Tibial nerve (tissue), 4 donors: ENCODE data around the gene CD180. TPM values are rescaled to one million over a fixed set of nuclear protein-coding genes. Genes with fewer than 3 reads are reported as not detected.

Source experiments
- DNase-seq, 2 donors: peaks; one replicate each; pipeline ENCODE4 v3.0.0-alpha.2; 2019; ENCODE audit warnings: low spot score in 2 of 2
- H3K27ac ChIP-seq, 4 donors: fragments of 200-600 bp; sonication (generic) in 3 of 4; one replicate each; pipeline ENCODE4 v1.5.1; 2017 to 2019; ENCODE audit warnings: mild to moderate bottlenecking in 1 of 4
- H3K27me3 ChIP-seq, 2 donors: fragments of 200-600 bp; sonication (generic) in 1 of 2; one replicate each; pipeline versions ENCODE4 v1.5.1 to v1.6.0; 2017 to 2019
- H3K36me3 ChIP-seq, 3 donors: fragments of 200-600 bp; sonication (generic); one replicate each; pipeline ENCODE4 v1.5.1; 2018 to 2019
- H3K4me1 ChIP-seq, 4 donors: fragments of 200-600 bp; sonication (generic) in 3 of 4; one replicate each; pipeline ENCODE4 v1.5.1; 2017 to 2019
- H3K4me3 ChIP-seq, 4 donors: fragments of 200-600 bp; sonication (generic) in 3 of 4; one replicate each; pipeline ENCODE4 v1.5.1; 2017 to 2019; ENCODE audit warnings: mild to moderate bottlenecking in 1 of 4, moderate library complexity in 1 of 4
- H3K9me3 ChIP-seq, 4 donors: fragments of 200-600 bp; sonication (generic) in 3 of 4; one replicate each; pipeline ENCODE4 v1.5.1; 2017 to 2019
- EP300 ChIP-seq, 2 donors: sonication (generic); formaldehyde crosslinking; IDR thresholded peaks; one replicate each; pipeline ENCODE4 v1.6.1; 2017; ENCODE audit warnings: antibody characterized with exemption in 2 of 2, mild to moderate bottlenecking in 1 of 2
- POLR2A ChIP-seq, 2 donors: fragments of 450-650 bp; IDR thresholded peaks; one replicate each; pipeline ENCODE4 v1.6.1; 2017; ENCODE audit warnings: antibody characterized with exemption in 2 of 2, mild to moderate bottlenecking in 2 of 2, moderate library complexity in 2 of 2
- WGBS, 2 donors: methylation state at CpG; one replicate each; pipeline ENCODE4 v1.1.5; 2018; 5-methylcytosine and 5-hydroxymethylcytosine counted together
- total RNA-seq, 4 donors: library from RNA; depleted of rRNA; stranded (reverse); fragments of >200 nt; gene quantifications; one replicate each; pipeline ENCODE4 v1.1.0, GENCODE V29; 2016
- TF ChIP-seq, protein P1 (sequence below), 5 experiments: fragments of 200-600 bp in 3 of 5; fragments of 450-650 bp in 2 of 5; sonication (generic) in 3 of 5; IDR thresholded peaks; one replicate each; pipeline ENCODE4 v1.5.1; 2016 to 2019; ENCODE audit warnings: antibody characterized with exemption in 5 of 5, mild to moderate bottlenecking in 3 of 5, moderate library complexity in 2 of 5

Gene CD180
- total RNA-seq, 4 donors from 2014 or later, result 0.21 to 2.7 (median 0.52) TPM

DNA sequence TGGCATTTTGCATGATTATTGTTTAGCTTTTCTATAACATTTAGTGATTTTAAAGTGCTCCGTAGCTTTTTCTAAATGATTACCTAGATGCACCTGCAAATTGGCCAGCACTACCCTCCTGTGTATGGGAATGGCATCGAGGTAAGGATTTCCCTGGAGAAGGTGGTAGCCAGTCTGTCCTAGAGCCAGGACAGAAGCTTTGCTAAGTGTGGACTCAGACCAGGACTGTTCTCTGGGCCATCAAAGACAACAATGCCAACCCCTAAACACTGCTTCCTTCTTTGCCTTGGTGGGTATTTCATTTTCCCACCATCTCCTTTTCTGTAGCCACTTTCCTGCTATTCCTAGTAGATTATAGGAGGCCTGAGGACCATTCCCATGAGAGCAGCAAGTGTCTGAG is 53.0 kb downstream of the CD180 start:
- Histone ChIP-seq H3K4me3 (no peak overlapping the region), H3K36me3 (peaks cover 0 to 31% (median 5%) of the 10 kb centered on the region in 3 donors), H3K9me3 (no peaks in the 10 kb centered on the region), H3K4me1 (no peaks in the 10 kb centered on the region), H3K27me3 (no peaks in the 10 kb centered on the region), H3K27ac (no peak overlapping the region)
- no peak for TF ChIP-seq POLR2A (IDR thresholded peaks at IDR 0.05)
- TF ChIP-seq, protein P1, sequence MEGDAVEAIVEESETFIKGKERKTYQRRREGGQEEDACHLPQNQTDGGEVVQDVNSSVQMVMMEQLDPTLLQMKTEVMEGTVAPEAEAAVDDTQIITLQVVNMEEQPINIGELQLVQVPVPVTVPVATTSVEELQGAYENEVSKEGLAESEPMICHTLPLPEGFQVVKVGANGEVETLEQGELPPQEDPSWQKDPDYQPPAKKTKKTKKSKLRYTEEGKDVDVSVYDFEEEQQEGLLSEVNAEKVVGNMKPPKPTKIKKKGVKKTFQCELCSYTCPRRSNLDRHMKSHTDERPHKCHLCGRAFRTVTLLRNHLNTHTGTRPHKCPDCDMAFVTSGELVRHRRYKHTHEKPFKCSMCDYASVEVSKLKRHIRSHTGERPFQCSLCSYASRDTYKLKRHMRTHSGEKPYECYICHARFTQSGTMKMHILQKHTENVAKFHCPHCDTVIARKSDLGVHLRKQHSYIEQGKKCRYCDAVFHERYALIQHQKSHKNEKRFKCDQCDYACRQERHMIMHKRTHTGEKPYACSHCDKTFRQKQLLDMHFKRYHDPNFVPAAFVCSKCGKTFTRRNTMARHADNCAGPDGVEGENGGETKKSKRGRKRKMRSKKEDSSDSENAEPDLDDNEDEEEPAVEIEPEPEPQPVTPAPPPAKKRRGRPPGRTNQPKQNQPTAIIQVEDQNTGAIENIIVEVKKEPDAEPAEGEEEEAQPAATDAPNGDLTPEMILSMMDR (IDR thresholded peaks at IDR 0.05), result no peak
- no peak for TF ChIP-seq EP300 (IDR thresholded peaks at IDR 0.05)
- DNase-seq, result no peak
- 94% methylated on average over 2 of the region's 2 CpGs for WGBS, 2 donors

DNA sequence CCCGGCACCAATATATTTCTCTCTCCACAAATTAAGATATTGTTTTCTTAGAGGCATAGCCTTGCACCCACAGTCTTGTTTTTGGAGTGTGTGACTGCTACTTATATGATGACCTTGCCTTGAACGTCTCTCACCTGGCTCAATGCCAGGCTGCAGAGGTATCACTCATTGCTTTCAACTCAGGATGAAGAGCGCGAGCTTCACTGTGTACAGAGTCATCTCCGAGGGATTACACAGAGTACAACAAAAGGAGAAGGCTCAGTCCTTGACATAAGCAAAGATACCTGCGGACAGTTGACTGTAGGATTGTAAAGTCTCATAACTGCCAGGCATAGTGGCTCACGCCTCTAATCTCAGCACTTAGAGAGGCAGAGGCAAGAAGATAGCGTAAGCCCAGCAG is 53.8 kb downstream of the CD180 start:
- Histone ChIP-seq H3K27ac (no peak overlapping the region), H3K27me3 (no peaks in the 10 kb centered on the region), H3K9me3 (no peaks in the 10 kb centered on the region), H3K36me3 (peaks cover 0 to 31% (median 5%) of the 10 kb centered on the region in 3 donors), H3K4me1 (no peaks in the 10 kb centered on the region), H3K4me3 (no peak overlapping the region)
- TF ChIP-seq EP300 (IDR thresholded peaks at IDR 0.05) (no peak), POLR2A (IDR thresholded peaks at IDR 0.05) (no peak)
- TF ChIP-seq, protein P1 (IDR thresholded peaks at IDR 0.05), result no peak
- 85 to 90% methylated on average over 8 of the region's 8 CpGs for WGBS, 2 donors
- DNase-seq, result no peak

DNA sequence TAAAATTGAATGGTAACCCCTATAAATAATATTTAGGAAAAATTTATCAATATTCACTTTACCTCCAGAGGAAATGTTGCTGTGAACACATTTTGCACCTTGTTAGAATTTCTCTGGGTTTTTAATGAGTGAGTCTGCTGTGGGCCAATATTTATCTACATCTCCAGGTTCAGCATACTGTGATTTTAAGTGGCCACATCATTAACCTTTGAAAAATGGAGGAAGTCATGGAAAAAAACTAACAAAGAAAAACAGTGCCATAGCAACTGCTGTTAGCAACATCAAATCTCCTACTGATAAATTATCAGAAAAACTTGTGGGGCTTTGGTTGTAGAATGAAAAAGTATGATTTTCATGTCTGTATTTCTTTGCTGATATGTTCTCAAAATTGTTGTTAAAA is 55.0 kb downstream of the CD180 start:
- H3K9me3 ChIP-seq, result no peaks in the 10 kb centered on the region
- H3K4me3 ChIP-seq, result no peak overlapping the region
- DNase-seq, result no peak
- peaks cover 0 to 31% (median 5%) of the 10 kb centered on the region in 3 donors for H3K36me3 ChIP-seq
- TF ChIP-seq, protein P1 (IDR thresholded peaks at IDR 0.05), result no peak
- no peak for TF ChIP-seq EP300 (IDR thresholded peaks at IDR 0.05)
- no peak for TF ChIP-seq POLR2A (IDR thresholded peaks at IDR 0.05)
- H3K27me3 ChIP-seq, result no peaks in the 10 kb centered on the region
- no peaks in the 10 kb centered on the region for H3K4me1 ChIP-seq
- H3K27ac ChIP-seq, result no peak overlapping the region

DNA sequence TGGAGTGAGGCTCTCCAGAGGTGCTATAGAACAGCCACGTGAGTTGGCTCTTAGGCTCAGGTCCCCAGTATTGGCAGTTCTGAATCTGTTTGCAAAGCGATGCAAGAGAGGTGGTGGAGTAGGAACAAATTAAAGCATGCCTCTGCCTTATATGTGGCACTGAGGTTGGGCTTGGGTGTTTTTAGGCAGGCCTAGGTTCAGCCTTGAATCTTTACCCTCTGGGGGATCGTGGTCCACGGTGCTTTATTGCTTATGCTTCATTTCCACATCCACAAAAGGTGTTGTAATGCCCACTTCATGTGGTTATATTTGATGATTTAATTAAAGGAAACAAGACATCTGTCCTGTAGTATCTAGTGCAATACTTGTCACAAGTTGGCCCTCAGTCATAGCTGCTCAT is 56.2 kb downstream of the CD180 start:
- no peak for DNase-seq
- Histone ChIP-seq H3K9me3 (no peaks in the 10 kb centered on the region), H3K4me3 (no peak overlapping the region), H3K36me3 (peaks cover 0 to 26% (median 5%) of the 10 kb centered on the region in 3 donors), H3K27ac (no peak overlapping the region), H3K4me1 (no peaks in the 10 kb centered on the region), H3K27me3 (no peaks in the 10 kb centered on the region)
- TF ChIP-seq POLR2A (IDR thresholded peaks at IDR 0.05) (no peak), EP300 (IDR thresholded peaks at IDR 0.05) (no peak)
- TF ChIP-seq, protein P1 (IDR thresholded peaks at IDR 0.05), result no peak
- WGBS, 2 donors, result 93 to 95% methylated on average over 4 of the region's 4 CpGs

DNA sequence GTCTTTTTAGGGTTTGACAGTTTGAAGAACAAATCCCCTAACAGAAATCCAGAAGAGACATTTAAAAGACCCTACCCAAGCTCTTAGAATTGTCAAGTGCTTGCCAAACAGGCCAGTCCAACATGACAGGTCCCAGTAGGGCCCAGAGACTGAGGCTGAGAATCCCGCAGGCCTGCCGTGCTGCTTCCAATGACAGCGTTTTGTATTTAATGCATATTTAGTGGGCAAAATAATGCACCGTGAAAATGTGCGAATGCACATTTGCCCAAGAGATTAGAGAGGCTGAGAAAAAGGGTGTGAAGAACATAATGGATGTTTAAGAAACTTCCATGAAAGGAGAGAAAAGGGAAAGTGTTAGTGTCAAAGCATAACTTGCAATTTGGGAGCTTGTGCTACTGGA is 57.6 kb downstream of the CD180 start:
- WGBS, 2 donors, result 90 to 93% methylated on average over 5 of the region's 5 CpGs
- no peak for DNase-seq
- no peak overlapping the region for H3K27ac ChIP-seq
- no peak overlapping the region for H3K4me3 ChIP-seq
- no peaks in the 10 kb centered on the region for H3K4me1 ChIP-seq
- H3K36me3 ChIP-seq, result peaks cover 0 to 16% (median 5%) of the 10 kb centered on the region in 3 donors
- no peaks in the 10 kb centered on the region for H3K27me3 ChIP-seq
- TF ChIP-seq, protein P1 (IDR thresholded peaks at IDR 0.05), result no peak
- TF ChIP-seq EP300 (IDR thresholded peaks at IDR 0.05) (no peak), POLR2A (IDR thresholded peaks at IDR 0.05) (no peak)
- H3K9me3 ChIP-seq, result no peaks in the 10 kb centered on the region
